Umbilical cord (tissue), 2 donors: ENCODE data around the gene KRTAP5-5. TPM values are rescaled to one million over a fixed set of nuclear protein-coding genes. Genes with fewer than 3 reads are reported as not detected.
"Not testable (repeated sequence)": the region's sequence is repeated elsewhere in the genome, so short reads cannot be mapped to it uniquely, and the experiment has no call there.

Experiments
- DNase-seq: peaks from one replicate; pipeline ENCODE4 v3.0.0-alpha.2; 2015; ENCODE audit warnings: low spot score
- total RNA-seq: library from RNA; depleted of rRNA; stranded (reverse); fragments of >200 nt; gene quantifications from one replicate; pipeline ENCODE4 v1.2.3, GENCODE V29; 2014; ENCODE audit warnings: low replicate concordance; ENCODE audit not compliant: insufficient read depth

Gene KRTAP5-5
- total RNA-seq, 1 donor from 2014 or later, result not detected

DNA sequence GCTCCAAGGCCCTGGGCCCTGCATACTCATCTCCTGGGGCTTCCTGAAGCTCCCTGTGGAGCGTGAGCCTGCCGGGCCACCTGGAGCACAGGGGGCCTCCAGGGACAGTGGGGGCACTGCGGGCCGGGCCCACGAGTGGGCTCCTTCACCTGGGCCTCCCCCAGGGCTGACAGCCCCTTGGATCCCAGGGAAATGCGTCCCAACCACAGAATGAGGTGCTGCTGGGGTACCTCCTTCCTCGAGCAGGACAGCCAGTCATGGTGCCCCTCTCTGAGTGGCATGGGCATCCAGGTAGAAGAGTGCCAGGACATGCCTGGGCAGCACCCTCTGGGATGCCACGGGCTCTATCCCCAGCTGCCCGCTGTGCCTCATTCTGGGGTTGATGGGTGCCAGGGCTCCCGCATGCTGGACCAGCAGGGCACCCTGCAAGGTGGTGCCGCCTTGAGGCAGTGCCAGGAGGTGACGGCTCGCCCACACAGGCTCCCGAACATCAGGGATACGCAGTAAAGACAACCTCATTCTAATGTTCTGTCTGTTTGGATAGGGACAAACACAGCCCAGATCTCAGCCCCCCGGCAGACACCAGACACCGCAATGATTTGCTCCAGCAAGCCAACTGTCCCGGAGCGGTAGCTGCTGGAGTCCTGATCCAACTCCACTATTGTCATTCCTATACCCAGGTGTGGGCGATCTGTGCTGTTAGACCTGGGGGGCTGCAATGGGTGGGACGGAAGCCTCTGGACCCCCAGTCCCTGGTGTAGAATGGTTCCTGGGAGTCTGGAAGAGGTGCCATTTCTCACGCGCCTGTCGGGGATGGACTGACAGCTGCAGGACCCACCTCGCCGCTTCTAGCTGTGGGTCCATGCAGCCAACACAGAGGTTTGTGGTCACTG is 25.8 kb downstream of the KRTAP5-5 start:
- DNase-seq, result no peak

DNA sequence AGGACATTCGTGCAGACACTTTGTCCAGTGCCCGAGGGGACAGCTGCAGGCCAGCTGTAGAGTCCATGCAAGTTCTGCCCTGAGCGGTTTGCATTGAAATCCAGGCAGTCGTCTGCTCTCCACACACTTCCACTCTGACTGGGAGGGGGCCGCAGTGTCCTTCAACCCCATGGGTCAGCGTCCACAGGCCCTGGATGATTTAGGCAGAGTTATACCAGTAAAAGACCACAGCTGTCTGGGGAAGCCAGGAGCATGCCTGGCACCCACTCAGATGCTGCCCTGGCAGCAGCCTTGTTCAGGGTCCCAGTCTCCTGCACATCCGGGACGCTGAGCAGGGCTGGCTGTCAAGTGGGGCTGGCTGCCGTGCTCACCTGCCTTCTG is 26.5 kb downstream of the KRTAP5-5 start:
- DNase-seq, result no peak

DNA sequence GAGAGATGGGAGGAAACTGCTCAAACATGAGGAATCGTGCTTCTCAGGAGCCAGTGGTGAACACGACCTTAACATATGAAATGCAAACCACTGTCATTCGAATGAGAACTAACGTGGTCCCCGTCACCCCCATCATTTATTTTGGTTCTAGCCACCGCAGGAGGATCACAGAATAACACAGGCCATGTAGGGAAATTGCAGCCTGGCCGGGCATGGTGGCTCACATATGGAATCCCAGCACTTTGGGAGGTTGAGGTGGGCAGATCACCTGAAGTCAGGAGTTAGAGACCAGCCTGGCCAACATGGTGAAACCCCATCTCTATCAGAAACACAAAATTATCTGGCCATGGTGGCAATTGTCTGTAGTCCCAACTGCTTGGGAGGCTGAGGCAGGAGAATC is 27.1 kb downstream of the KRTAP5-5 start:
- no peak for DNase-seq

DNA sequence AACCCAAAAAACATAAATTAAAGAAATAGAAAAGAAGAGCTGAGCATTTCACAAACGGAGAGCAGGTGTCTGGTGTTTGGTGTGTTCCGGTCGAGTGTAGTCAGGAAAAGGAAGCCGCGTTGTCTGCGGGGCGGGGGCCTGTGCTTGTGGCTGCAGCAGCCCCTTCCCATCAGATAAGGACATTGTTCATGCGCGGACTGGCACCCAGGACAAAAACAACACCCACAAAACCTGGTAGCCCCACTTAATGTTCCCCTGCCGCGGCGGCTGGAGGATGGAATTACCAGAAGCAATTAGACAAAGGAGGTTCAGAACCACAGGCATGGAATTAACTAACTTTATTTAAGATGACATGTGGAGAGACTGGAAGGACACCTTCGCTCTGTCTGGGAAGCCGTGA is 29.9 kb downstream of the KRTAP5-5 start:
- no peak for DNase-seq

DNA sequence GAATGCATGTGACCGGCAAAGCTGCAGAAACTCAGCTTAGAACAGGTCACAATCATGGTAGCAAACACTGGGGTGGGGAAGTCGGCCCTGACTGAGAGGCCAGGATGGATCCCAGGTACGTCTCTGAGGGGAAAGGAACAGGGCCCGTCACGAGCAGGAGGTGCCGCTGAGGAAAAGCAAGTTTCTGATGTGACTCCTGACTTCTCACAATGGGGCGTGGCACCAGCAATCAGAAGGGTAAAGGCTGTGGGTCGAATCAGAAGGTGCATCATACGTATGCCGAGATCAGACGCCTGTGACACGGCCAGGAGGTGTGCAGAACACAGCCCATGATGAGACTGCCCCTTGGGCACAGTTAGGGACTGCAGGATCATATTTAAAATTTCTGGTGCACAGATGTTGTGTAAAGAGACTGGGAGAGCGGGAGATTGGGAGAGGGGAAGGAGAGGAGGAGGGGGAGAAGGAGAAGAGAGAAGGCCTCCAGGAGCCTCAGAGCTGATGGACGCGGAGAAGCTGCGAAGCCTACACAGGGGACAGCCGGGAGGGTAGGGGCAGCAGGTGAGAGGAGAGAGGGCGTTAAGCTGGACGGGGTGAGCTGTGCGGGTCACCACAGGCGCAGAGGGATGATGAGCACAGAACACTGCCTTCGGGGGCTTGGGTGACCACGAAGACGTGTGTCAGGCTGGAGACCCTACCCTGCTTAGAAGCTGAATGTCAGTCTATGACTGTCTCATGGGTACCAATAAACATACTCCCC is 30.7 kb downstream of the KRTAP5-5 start:
- no peak for DNase-seq

DNA sequence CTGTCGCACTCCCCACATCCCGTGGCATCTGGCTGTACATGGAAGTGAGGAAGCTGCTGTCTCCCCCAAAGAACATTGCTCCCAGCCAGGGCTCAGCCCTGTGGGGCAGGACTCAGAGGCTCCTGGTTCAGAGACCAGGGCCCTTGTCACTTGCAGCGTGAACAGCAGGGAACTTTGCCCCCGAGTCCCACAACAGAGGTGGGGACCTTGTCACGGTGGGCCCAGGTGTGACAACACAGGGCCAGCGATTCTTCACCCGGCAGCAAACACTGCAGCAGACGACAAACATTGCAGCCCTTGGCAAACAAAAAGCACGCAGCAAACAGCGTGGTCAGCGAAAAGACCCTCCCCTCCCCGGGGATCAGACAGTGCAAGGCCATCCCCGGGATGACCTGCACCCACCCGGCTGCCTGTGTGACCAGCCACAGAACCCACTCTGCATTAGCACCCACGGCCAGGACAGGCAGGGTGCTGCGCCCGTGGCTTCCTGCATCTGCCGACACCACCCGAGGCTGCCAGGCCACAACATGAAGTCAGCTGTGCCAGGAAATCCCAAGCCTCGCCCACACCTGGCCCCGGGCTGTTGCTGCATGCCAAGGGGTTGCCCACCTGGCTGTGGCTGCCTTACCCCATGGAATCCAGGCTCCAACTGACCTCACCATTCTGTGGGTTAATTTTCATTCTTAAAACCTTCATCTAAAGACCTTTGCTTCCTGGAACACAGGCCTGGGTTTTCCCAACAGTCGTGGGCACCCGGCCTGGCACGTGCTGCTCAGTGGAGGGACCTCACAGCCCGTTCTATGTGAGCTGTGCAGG is 32.1 kb downstream of the KRTAP5-5 start:
- DNase-seq, result not testable (repeated sequence)

DNA sequence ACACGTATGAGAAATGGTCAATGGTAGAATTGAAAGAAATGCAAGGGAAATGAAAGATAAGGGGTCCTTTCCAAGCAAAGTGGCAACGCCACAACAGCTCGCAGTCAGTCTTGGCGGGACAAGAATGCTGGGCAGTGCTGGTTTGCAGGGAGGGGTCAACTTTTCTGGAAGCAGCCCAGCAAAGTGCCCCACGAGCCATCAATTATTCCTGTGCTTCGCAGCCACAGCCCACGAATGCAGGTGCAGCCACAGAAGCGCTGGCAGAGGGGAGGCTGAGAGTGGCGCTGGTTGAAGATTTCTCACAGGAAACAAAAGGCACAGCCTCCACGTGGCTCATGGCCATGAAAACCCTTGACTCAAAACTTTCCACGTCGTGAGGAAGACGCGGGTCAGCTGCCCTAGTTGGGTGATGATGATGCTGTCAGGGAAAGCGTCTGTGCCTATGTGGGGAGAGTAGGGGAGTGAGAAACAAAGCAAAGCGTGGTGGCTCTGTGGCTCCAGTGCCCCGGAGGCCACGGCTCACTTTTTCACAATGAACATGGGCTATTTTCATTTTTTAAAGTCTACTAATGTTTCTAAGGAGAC is 33.2 kb downstream of the KRTAP5-5 start:
- DNase-seq, result not testable (repeated sequence)

DNA sequence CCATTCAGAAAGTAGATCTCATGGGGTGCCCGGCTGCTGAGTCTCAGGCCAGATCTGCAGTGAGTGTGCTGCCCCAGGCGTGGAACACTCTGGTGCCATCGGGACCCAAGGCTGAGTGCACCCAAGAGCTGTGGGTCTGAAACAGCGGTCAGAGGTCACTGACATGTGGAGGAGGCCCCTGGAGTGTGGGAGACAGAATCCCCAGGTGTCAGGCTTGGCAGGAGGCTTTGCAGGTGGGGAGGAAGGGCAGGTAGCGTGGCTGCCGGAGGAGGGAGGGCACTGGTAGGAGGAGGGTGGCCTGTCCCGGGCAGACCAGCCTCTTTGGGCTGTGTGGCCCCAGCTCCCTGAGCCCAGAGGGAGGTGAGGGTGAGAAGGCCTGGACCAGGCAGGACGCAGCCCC is 35.7 kb downstream of the KRTAP5-5 start:
- DNase-seq, result no peak

DNA sequence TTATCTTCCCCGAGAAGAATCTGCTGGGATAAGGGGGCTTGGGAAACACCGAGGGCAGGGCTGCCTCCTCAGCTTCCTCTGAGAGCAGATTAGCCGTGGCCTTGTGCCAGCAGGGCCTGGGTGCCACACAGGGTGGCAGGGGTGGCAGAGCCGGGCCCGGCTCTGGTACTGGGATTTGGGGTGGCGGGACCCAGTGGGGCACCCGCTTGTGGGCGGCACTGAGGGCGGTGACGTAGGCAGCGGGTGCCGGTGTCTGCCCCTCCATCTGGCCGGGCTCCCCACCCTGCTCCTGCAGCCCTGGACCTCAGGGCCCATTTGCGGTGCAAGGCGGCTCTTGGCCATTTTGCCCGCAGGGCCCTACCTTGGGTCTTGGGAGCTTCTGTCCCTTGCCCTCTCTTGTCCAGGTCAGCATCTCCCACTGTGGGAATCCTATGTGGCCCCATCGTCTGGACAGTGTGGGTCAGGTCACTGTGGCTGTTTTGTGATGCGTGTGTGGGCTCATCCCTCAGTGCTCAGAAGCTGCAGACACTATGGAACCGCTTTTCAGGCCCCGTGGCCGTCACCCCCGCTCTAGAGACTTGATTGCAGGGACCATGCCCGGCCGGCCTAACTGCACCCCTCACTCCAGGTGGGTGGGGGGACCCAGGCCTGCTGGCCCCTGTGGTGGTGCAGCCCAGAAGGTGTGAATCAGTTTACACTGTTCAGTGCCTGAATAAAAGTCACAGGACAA is 37.7 kb downstream of the KRTAP5-5 start:
- peak; percentile 49 for DNase-seq

DNA sequence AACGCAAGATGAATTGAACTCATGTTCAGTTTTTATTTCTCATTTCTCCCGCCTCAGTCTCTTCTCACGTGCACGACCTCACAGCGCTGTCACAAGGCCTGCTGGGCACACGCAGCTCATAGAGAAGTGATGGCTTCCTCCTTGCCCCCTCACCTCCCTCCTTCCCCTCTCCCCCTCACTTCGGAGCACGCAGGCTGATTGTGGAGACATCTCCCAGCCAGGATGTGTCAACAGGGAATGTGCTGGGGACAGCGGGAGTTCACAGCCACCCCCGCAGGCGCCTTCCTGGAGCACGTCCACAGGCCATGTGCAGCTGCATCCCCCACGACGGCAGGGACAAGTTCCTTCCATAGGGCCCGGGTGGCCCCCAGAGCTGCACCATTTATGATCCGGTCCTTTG is 38.3 kb downstream of the KRTAP5-5 start:
- peak; percentile 31 for DNase-seq

DNA sequence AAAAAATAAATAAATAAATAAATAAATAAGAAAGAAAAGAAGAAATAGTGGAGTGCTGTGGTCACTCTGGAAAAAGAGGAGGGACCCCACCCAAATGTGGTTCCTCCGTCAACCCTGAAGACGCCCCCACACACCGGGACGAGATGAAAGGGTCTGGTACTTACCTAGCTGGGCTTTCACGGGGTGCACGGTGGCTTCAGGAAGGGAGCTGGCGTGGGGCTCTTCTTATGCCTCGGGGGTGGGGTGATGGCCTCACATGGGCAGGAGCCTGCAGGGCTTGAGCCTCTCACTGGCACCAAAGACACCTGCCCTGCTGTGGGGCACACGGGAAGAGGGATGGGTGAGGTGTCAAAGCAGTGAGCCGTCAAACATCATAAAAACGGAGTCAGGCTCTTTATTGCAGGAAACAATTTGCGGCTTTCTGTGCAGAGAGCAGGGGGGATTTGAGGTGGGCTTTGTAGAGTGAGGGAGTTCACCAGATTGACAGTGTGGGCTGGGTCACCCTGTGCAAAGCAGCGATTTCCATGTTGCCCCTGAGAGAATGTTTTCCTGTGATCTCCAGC is 39.4 kb downstream of the KRTAP5-5 start:
- DNase-seq, result no peak

DNA sequence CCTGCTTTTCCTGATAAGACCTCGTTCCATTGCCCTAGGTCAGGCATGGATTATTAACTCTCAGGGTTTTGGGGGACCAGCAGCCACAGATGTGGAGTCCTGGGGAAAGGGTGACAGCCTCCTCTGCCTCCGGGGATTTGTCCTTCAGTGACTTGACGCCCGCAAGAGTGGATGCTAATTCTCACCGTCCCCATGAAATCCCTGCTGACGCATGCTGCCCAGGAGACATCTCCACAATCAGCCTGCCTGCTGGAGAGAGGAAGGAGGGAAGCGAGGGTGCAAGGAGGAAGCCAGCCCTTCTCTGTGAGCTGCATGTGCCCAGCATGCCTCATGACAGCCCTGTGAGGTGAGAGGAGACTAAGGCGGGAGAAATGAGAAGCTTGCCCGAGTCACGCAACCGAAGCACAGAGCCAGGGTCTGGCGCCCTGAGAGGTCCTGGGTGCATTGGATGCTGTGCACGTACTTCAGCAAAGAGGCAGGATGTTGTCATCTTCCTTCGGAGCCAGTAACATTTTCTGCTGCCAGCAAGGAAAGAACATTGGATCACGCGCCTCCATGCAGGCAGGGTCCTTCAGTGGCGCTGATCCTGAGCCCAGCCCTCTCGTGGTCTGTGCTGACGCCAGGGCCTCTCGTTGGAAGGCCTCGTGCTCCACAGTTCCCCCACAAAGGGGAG is 40.1 kb downstream of the KRTAP5-5 start:
- peak; percentile 94 for DNase-seq

DNA sequence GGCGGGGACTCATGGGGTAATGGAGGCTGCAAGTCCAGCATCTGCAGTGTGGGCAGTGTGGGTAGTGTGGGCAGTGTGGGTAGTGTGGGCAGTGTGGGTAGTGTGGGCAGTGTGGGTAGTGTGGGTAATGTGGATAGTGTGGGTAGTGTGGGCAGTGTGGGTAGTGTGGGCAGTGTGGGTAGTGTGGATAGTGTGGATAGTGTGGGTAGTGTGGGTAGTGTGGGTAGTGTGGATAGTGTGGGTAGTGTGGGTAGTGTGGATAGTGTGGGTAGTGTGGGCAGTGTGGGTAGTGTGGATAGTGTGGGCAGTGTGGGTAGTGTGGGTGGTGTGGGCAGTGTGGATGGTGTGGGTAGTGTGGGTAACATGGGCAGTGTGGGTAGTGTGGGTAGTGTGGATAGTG is 40.9 kb downstream of the KRTAP5-5 start:
- DNase-seq, result not testable (repeated sequence)

DNA sequence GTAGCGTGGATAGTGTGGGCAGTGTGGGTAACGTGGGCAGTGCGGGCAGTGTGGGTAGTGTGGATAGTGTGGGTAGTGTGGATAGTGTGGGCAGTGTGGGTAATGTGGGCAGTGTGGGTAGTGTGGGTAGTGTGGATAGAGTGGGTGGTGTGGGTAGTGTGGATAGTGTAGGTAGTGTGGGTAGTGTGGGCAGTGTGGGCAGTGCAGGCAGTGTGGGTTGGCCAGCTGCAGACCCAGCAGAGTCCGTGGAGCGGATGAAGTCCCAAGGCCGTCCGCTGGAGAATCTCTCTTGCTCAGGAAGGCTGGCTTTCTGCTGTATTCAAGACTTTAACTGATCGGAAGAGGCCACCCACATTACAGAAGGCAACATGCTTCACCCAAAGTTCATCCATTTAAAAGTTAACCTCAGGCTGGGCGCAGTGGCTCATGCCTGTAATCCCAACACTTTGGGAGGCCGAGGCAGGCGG is 41.4 kb downstream of the KRTAP5-5 start:
- no peak for DNase-seq

DNA sequence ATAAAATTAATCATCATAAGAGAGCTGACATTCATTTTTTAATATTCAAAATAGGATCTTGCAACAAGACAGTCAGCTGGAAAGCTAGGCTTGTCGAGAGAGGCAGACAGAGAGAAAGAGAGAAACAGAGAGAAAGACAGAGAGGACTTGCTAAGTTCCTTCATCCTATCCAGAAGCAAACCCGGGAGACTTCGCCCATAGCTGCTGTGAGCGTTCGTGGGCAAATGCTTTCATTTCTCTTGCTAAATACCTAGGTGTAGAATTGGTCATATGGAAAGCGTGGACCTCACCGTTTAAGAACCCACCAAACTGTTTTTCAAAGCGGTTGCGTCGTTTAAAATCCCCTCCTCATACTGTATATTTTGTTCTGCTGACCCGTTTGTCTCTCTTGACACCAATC is 42.1 kb downstream of the KRTAP5-5 start:
- DNase-seq, result no peak

DNA sequence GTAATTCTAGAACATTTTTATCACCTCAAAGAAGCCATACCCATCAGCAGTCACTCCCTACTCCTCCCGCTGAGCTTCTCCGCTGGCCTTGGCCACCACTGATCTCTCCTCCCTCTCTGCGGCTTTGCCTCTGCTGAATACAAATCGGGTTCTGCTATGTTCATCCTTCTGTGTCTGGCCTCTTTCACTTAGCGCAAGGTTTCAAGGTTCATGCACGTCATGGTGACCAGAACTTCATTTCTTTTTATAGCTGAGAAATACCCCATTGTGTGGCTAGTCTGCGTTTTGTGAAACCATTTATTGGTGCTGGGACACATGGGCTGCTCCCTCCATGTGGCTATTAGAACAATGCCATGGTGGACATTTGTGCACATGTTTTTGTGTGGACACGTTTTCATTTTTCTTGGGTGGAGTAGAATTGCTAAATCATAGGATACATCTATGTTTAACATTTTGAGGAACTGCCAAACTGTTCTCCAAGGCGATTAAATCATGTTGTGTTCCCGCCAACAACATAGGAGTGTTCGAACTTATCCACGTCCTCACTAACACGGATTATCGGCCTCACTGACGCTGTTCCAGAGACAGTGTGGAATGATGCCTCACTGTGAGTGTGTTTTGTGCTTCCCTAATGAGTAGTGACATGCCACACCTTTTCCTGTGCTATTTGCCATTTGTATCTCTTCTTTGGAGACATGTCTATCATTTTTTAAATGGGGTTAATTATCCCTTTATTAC is 43.2 kb downstream of the KRTAP5-5 start:
- DNase-seq, result peak; percentile 90

DNA sequence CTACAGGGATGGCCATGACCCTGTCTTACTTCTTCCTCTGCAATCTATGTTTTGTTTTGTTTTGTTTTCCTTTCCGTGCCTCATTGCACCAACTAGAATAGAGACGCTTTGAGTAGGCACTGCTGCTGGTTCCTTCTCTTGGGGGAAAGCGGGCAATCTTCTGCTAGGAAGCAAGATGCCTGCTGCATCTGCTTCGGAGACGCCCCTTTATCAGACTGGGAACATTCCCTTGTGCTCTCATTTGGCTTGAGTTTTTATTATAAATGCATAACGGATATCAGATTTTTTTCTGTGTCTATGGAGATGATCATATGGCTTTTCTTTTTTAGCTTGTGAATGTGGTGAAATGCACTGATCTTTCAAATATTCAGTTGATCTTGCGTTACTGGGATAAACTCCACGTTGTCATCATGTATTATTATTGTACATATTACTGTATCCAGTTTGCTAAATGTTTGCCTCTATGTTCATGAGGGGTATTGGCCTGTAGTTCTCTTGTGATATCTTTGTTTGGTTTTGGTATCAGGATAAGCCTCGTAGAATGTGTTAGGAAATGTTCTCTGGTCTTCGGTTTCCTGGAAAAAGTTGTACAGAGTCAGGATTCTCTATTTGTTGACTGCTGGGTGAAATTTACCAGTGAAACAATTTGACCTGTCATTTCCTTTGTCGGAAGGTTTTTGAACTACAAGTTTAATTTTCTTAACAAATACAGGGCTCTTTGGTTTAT is 44.0 kb downstream of the KRTAP5-5 start:
- peak; percentile 91 for DNase-seq
